ENCODE data around the gene LRRC4B.

The LRRC4B gene

GRCh38 chr19:50520822-50521465 is 47.3 kb downstream of the LRRC4B start:
- no peak for DNase-seq (ENCODE audit: low spot score)

GRCh38 chr19:50519006-50519575 is 49.1 kb downstream of the LRRC4B start:
- no peak for DNase-seq (ENCODE audit: low spot score)

DNA sequence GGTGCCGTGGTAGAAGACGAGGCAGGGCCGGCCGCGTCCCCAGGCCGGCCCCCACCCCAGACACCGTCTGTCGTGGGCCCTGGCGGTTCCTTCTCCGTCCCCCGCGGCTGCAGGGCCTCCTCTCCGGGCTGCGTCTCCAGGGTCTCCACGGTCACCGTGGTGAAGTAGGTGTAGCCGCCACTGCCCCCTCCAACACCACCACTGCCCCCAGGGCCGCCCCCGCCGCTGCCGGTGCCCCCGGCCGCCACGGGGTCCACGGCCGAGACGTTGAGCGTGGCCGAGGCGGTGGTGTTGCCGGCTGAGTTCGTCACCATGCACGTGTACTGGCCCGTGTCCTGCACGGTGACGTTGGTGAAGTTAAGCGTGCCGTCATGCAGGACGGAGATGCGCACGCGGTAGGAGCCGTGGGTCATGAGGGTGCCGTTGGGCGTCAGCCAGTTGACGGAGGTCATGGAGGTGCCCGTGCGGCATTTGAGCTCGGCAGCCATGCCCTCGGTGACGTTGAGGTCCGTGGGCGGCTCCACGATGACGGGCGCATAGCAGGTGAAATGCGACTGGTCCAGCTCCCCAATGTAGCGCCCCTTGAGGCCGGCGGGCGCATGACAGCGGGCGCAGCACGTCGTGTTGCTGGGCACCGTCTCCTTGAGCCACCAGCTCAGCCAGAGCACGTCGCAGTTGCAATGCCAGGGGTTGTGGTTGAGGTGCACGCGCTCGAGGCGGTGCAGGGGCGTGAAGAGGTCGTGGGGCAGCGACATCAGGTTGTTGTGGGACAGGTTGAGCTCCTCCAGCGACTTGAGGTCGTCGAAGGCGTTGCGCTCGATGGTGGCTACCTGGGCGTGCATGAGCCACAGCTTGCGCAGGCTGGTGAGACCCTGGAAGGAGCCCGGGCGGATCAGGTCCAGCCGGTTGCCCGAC is 49.9 kb downstream of the LRRC4B start:
- DNase-seq (ENCODE audit: low spot score): no peak

DNA sequence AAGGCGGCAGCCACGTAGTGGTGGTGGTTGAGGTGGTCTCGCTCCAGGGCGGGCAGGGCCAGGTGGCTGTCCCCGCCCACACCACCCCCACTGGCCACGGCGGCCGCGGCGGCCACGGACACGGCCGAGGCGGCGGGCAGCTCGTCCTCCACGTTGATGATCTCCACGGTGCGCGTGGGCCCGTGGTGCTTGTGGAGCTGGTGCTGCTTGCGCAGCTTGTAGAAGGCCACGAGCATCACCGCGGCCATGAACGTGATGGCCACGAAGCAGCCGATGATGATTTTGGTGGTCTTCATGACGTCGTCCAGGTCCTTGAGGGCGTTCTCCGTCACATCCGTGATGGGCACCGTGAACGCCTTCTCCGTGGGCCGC is 50.5 kb downstream of the LRRC4B start:
- DNase-seq (ENCODE audit: low spot score): no peak

GRCh38 chr19:50516964-50517703 is 51.1 kb downstream of the LRRC4B start:
- no peak for DNase-seq (ENCODE audit: low spot score)

GRCh38 chr19:50516456-50516855 is 51.8 kb downstream of the LRRC4B start:
- no peak for DNase-seq (ENCODE audit: low spot score)

GRCh38 chr19:50515168-50515561 is 53.1 kb downstream of the LRRC4B start:
- no peak for DNase-seq (ENCODE audit: low spot score)

DNA sequence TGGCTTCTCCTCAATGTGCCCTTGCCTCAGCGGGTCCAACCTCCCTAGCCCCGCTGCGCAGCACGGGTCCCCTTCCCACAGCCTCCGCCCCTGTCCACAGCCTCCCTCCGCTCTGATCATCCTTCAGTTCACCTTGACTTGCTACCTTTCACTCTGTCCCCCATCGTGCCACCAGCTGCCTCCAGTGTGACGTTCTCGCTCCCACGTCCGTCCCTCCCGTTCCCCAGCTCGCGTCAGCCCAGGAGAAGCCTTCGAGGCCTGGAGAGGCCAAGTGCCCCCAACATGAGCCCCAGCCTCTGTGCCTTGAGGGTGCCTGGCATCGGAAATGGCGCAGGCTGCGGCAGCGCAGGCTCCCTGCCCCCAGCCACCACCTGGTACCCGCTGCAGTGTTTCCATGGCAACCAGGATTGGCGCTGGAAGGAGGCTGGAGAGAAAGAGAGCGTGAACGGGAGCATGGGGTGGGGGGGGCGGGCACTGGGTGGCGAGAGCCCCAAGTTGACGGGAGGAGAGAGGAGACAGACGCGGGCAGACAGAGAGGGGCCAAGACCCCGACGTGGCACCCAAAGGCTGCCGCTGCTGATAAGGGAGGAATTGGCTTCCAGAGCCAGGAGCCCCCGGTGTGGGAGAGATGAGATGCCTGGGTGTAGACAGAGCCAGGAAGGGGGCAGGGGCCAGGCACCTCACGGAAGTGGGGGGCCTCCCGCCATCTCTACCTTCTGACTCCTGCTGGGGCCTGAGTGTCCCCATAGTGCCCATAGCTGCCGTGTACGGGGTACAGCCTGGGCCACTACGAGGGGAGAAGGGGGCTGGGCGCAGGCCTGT is 53.7 kb downstream of the LRRC4B start:
- DNase-seq (ENCODE audit: low spot score): no peak

- DNase-seq (ENCODE audit: low spot score): no peak
Observed at GRCh38 chr19:50513746-50514345, 54.4 kb downstream of the LRRC4B start, which contains the start of gene ASPDH. Gene ASPDH, minus strand, starts transcription at chr19:50513913. Its CDS starts 90 bp downstream, at chr19:50513823.

- DNase-seq (ENCODE audit: low spot score): no peak
Observed at GRCh38 chr19:50512999-50513745, 55.1 kb downstream of the LRRC4B start.

DNA sequence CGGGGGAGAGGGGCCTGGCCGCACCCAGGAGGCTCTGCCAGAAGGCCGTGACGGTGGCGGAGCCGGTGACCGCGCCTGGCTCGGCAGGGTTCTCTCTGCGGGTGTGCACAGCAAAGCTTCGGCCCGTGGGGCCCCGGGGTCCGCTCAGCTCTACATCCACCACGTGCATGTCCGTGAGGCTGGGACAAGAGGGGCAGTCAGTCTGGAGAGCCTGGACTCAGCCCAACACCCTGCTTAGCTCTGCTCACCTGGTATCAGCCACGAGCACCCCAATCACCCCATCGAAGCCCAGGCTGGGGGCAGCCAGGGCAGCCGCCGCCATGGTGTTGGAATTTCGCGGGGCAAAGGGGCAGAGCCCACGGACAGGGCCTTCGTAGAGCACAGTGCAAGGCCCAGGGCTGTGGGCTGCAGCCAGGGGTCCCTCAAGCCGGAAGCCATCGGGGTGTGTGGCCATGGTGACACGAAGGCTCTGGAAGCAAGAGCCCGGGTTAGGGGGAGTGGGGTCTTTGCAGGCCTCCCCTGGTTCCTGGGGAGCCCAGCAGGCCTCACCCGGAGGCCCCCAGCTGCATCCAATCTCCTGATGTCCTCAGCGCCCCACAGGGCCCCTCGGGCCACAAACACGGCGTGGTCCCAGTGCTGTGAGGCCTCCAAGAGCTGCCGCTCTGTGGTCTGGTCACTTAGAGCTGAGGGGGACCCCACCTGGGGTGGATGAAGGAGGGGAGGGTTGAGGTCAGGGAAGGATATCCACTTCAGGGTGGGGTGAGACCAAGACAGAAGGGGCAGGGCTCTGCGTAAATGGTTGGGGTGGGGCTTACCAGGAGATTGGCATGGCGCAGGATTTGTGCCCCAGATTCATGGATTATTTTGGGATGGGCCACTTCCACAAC is 55.9 kb downstream of the LRRC4B start:
- DNase-seq (ENCODE audit: low spot score): no peak

GRCh38 chr19:50511069-50511822 is 57.0 kb downstream of the LRRC4B start, which contains the start of gene JOSD2:
Gene JOSD2, minus strand, starts transcription at chr19:50511191. Its CDS starts 760 bp downstream, at chr19:50510431.
- peak; percentile 99 for DNase-seq (ENCODE audit: low spot score)

- no peak for DNase-seq (ENCODE audit: low spot score)
Observed at GRCh38 chr19:50510700-50511068, 57.6 kb downstream of the LRRC4B start.

DNA sequence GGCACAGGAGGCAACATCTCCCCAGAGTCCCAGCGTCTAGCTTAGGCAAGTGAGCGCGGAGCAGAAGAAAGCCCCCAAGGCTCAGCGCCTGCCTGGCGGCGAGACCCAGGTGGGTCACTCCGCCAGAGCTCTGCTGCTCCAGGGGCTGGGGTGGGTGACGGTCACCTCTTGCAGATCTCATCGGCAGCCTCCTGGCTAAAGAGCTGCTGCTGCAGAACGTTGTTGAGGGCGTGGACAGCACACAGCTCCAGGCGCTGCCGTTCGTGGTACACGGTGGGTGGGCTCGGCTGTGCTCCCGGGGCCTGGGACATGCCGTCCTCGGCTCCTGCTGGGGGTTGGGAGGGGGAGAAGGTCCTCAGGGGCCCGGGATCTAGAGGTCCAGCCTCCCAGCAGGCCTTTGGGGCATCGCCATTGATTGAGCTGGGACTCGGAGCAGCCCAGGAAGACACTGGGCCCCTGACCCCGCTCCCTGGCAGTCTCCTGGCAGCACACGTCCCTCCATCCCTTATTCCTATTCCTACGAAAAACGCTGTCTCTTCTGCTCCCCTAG is 58.0 kb downstream of the LRRC4B start:
- DNase-seq (ENCODE audit: low spot score): peak; percentile 49

- no peak for DNase-seq (ENCODE audit: low spot score)
Observed at GRCh38 chr19:50509366-50509765, 58.9 kb downstream of the LRRC4B start.

DNA sequence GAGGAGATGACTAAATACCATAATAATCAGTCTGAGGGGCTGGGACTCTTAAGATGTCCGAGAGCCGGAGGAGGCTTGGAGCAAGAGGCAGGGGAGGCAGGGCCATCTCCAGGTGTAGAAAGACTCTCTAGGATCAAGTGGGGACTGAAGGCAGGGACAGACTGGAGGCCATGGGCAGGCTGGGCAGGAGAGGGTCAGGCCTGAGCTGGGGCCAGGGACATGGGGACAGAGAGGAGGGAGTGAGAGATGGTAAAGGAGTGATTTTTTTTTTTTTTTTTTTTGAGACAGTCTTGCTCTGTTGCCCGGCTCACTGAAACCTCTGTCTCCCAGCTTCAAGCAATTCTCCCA is 59.4 kb downstream of the LRRC4B start:
- no peak for DNase-seq (ENCODE audit: low spot score)

- no peak for DNase-seq (ENCODE audit: low spot score)
Observed at GRCh38 chr19:50507376-50507775, 60.9 kb downstream of the LRRC4B start.

- no peak for DNase-seq (ENCODE audit: low spot score)
Observed at GRCh38 chr19:50506700-50507099, 61.5 kb downstream of the LRRC4B start.

All from AG08396 (cell line).